H1 (cell line): ENCODE measurements around the gene POLG. TPM values are rescaled to one million over a fixed set of nuclear protein-coding genes. Genes with fewer than 3 reads are reported as not detected.

ENCODE experiments used
- CTCF ChIA-PET: fragments of 300-600 bp; sonication (Branson Sonifier 250); formaldehyde crosslinking; loops from one replicate; lab custom pipeline; 2021; ENCODE audit not compliant: partially characterized antibody; lab: Charles Lee
- POLR2A ChIA-PET: fragments of 300-600 bp; sonication (Branson Sonifier 250); formaldehyde crosslinking; loops from one replicate; lab custom pipeline; 2021; ENCODE audit warnings: inconsistent platforms; ENCODE audit not compliant: partially characterized antibody; lab: Charles Lee
- DNase-seq, 2 experiments: peaks; one replicate each; pipeline versions ENCODE4 v3.0.0 to v3.0.0-alpha.2; 2010 to 2022; ENCODE audit warnings: low spot score in 2 of 2, low read depth in 1 of 2, mixed read lengths in 1 of 2
- FAIRE-seq: peaks from 2 replicates; lab custom pipeline; 2011; peaks lifted over from hg19 to GRCh38; lab: Jason Lieb, UNC
- H2AFZ ChIP-seq: 2 replicates; pipeline ENCODE4 v1.8.1; 2012; ENCODE audit warnings: low read length, inconsistent platforms
- H2AK5ac ChIP-seq: 2 replicates; pipeline ENCODE4 v1.6.1; 2013; ENCODE audit warnings: low read depth, low read length
- H2BK120ac ChIP-seq: replicated peaks from 2 replicates; pipeline ENCODE3; 2013; ENCODE audit warnings: low read depth, low read length, inconsistent platforms
- H2BK12ac ChIP-seq: 2 replicates; pipeline ENCODE4 v1.6.1; 2013; ENCODE audit warnings: low read depth, low read length
- H2BK15ac ChIP-seq: 2 replicates; pipeline ENCODE4 v1.6.1; 2013; ENCODE audit warnings: low read length
- H2BK20ac ChIP-seq: 2 replicates; pipeline ENCODE4 v1.6.1; 2013; ENCODE audit warnings: low read length
- H2BK5ac ChIP-seq: 2 replicates; pipeline ENCODE4 v1.6.1; 2013; ENCODE audit warnings: low read depth, low read length
- H3K14ac ChIP-seq: 2 replicates; pipeline ENCODE4 v1.6.1; 2013; ENCODE audit warnings: inconsistent platforms; ENCODE audit not compliant: insufficient read length
- H3K18ac ChIP-seq: 2 replicates; pipeline ENCODE4 v1.6.1; 2013; ENCODE audit warnings: low read length; ENCODE audit errors: extremely low read depth
- H3K23ac ChIP-seq: 2 replicates; pipeline ENCODE4 v1.6.1; 2013; ENCODE audit warnings: inconsistent platforms; ENCODE audit not compliant: insufficient read length
- H3K23me2 ChIP-seq: 2 replicates; pipeline ENCODE4 v1.6.1; 2013; ENCODE audit warnings: low read depth, low read length
- H3K27ac ChIP-seq: 2 replicates; pipeline ENCODE4 v1.6.1; 2011; ENCODE audit warnings: low read depth, low read length, inconsistent platforms
- H3K27me3 ChIP-seq, 4 experiments: replicated peaks in 1 of 4; 1 replicate in 1 of 4; 2 replicates in 3 of 4; pipeline versions ENCODE4 v1.6.1 to v1.8.1; 2011 to 2013; ENCODE audit warnings: low read length in 3 of 4, mild to moderate bottlenecking in 3 of 4, inconsistent platforms in 2 of 4, mixed read lengths in 2 of 4, moderate library complexity in 1 of 4; ENCODE audit not compliant: control insufficient read depth in 3 of 4, insufficient read depth in 3 of 4; ENCODE audit errors: extremely low read depth in 1 of 4
- H3K36me3 ChIP-seq, 4 experiments: 2 replicates each; pipeline versions ENCODE4 v1.6.1 to v1.8.1; 2011 to 2013; ENCODE audit warnings: mild to moderate bottlenecking in 4 of 4, low read length in 3 of 4, moderate library complexity in 2 of 4, control low read depth in 1 of 4, inconsistent platforms in 1 of 4; ENCODE audit not compliant: insufficient read depth in 4 of 4, control insufficient read depth in 2 of 4
- H3K4ac ChIP-seq: replicated peaks from 2 replicates; pipeline ENCODE3; 2013; ENCODE audit warnings: low read length, low read depth, mixed read lengths, inconsistent platforms; ENCODE audit not compliant: insufficient read length
- H3K4me1 ChIP-seq, 4 experiments: replicated peaks in 1 of 4; 1 replicate in 1 of 4; 2 replicates in 3 of 4; pipeline versions ENCODE4 v1.6.1 to v1.8.1; 2011 to 2013; ENCODE audit warnings: low read length in 3 of 4, inconsistent platforms in 2 of 4, mixed read lengths in 1 of 4; ENCODE audit not compliant: insufficient read depth in 4 of 4, control insufficient read depth in 3 of 4
- H3K4me2 ChIP-seq, 2 experiments: 2 replicates each; pipeline versions ENCODE4 v1.6.1 to v1.8.1; 2011 to 2013; ENCODE audit warnings: low read depth in 2 of 2, low read length in 2 of 2, control low read depth in 1 of 2, inconsistent platforms in 1 of 2, mild to moderate bottlenecking in 1 of 2; ENCODE audit not compliant: insufficient read depth in 1 of 2
- H3K4me3 ChIP-seq, 4 experiments: fragments of 200-600, 300-600 bp in 1 of 4; sonication (generic), shearing (Covaris generic), sonication (Bioruptor Twin) in 1 of 4; 2 replicates each; pipeline versions ENCODE4 v1.5.1 to v1.8.1; 2011 to 2016; ENCODE audit warnings: low read length in 4 of 4, low read depth in 3 of 4, control low read depth in 2 of 4, inconsistent platforms in 2 of 4, mild to moderate bottlenecking in 2 of 4, mixed read lengths in 1 of 4, moderate library complexity in 1 of 4; ENCODE audit not compliant: insufficient read depth in 2 of 4; ENCODE audit errors: extremely low read depth in 1 of 4
- H3K56ac ChIP-seq: replicated peaks from 2 replicates; pipeline ENCODE3; 2013; ENCODE audit warnings: low read depth, mild to moderate bottlenecking, mixed read lengths, low read length, inconsistent platforms; ENCODE audit not compliant: insufficient read length
- H3K79me1 ChIP-seq: 2 replicates; pipeline ENCODE4 v1.6.1; 2013; ENCODE audit warnings: low read depth, low read length, control low read depth
- H3K79me2 ChIP-seq, 2 experiments: 2 replicates each; pipeline versions ENCODE4 v1.6.1 to v1.8.1; 2012 to 2013; ENCODE audit warnings: low read length in 2 of 2, mild to moderate bottlenecking in 2 of 2, inconsistent platforms in 1 of 2; ENCODE audit not compliant: insufficient read depth in 2 of 2, control insufficient read depth in 1 of 2
- H3K9ac ChIP-seq, 4 experiments: replicated peaks in 1 of 4; 1 replicate in 1 of 4; 2 replicates in 3 of 4; pipeline versions ENCODE4 v1.6.1 to v1.8.1; 2011 to 2013; ENCODE audit warnings: low read depth in 3 of 4, low read length in 3 of 4, control low read depth in 2 of 4, mild to moderate bottlenecking in 2 of 4, moderate library complexity in 2 of 4, inconsistent platforms in 1 of 4; ENCODE audit errors: extremely low read depth in 1 of 4
- H3K9me3 ChIP-seq, 2 experiments: 2 replicates each; pipeline versions ENCODE4 v1.6.1 to v1.8.1; 2012 to 2013; ENCODE audit warnings: mild to moderate bottlenecking in 2 of 2, moderate library complexity in 2 of 2, control low read depth in 1 of 2, inconsistent platforms in 1 of 2, low read depth in 1 of 2, low read length in 1 of 2, mixed read lengths in 1 of 2; ENCODE audit not compliant: insufficient read depth in 2 of 2
- H4K20me1 ChIP-seq, 2 experiments: replicated peaks in 1 of 2; 2 replicates each; pipeline versions ENCODE3 to v1.8.1; 2011 to 2013; ENCODE audit warnings: inconsistent platforms in 2 of 2, low read length in 2 of 2, mild to moderate bottlenecking in 1 of 2; ENCODE audit not compliant: insufficient read depth in 2 of 2, control insufficient read depth in 1 of 2
- H4K5ac ChIP-seq: 2 replicates; pipeline ENCODE4 v1.6.1; 2013; ENCODE audit warnings: low read length, low read depth, mixed read lengths, inconsistent platforms; ENCODE audit not compliant: insufficient read length
- H4K8ac ChIP-seq: 2 replicates; pipeline ENCODE4 v1.8.0; 2013; ENCODE audit warnings: mild to moderate bottlenecking, moderate library complexity, low read length, inconsistent platforms; ENCODE audit not compliant: insufficient read depth; ENCODE audit errors: extremely low read depth
- H4K91ac ChIP-seq: replicated peaks from 2 replicates; pipeline ENCODE3; 2013; ENCODE audit warnings: low read length, mixed read lengths, inconsistent platforms; ENCODE audit not compliant: insufficient read length
- WGBS, 2 experiments: shearing (Covaris generic) in 1 of 2; methylation state at CpG; one replicate each; pipeline versions ENCODE4 v1.1.6 to v1.1.7; 2013 to 2015; ENCODE audit warnings: low lambda C conversion rate in 2 of 2, mixed read lengths in 2 of 2, inconsistent platforms in 1 of 2, low coverage in 1 of 2, missing lambda C conversion rate in 1 of 2; ENCODE audit not compliant: insufficient replicate concordance in 2 of 2, insufficient coverage in 1 of 2, insufficient read length in 1 of 2; ENCODE audit errors: extremely low coverage in 1 of 2, missing lambda C conversion rate in 1 of 2; 5-methylcytosine and 5-hydroxymethylcytosine counted together
- polyA plus RNA-seq, 7 experiments: library from polyadenylated mRNA; depleted of rRNA in 3 of 7; stranded (reverse) in 5 of 7; unstranded in 2 of 7; fragments of >200 nt in 5 of 7; fragments of 200-250 nt in 2 of 7; gene quantifications; 1 replicate in 5 of 7; 2 replicates in 1 of 7; 4 replicates in 1 of 7; pipeline versions ENCODE4 v1.2.1 to v1.2.3, GENCODE V29; 2011 to 2013; ENCODE audit warnings: missing spikeins in 2 of 7, mixed read lengths in 2 of 7
- total RNA-seq: library from RNA; stranded (reverse); fragmentation: NEBNext Ultra II Directional; extraction: Animal tissue kit (Norgen Biotek cat#: 25700); gene quantifications from 2 replicates; pipeline ENCODE4 v1.2.1, GENCODE V29; 2021

POLG gene
- total and polyA plus RNA-seq, 2 of the 8 experiments (the other 6 are each of a cell fraction or from before 2014, with no cell fraction given), result 14.8 to 52.3 TPM

DNA sequence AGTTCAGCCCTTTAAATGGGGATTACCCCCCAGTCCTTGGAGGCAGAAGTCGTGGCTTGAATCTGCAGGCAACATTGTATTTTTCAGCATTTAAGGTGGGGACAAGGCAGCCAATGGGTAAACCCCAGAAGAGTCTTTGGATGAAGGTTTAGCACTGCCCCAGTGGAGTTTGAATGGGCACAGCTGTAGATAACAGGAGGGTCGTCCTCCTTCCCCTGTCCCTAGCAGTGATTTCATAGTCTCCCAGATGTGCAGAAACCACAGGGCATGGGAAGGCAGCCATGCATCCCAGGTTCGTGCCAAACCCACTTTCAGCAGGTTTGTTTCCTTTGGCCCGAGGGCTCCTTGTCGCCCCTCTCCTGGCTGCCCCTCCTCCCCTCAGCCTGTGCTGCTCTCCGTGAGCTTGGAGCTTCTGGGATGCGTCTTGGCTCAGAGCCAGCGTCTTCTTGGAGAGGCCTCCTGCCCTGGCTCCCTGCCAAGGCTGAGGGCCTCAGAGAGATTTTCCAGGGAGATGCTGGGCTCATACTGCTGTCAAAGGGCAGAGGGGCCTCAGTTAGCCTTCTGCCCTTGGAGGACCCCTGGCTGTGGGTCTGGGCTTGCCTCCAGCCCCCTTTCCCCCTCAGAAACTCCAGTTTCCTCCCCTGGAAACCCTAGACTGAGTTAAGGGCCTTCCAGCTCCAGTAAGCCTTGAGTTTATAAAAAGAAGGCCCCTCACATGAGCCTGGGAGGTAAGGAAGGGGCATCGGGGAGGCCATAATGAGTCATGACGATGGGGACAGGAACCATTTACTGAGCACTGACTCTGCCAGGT is 48.9 kb upstream of the POLG start:
- FAIRE-seq (no peak), DNase-seq (no peak)
- Histone ChIP-seq H3K56ac (no peak overlapping the region), H4K20me1 (no peaks in the 10 kb centered on the region), H3K79me1 (no peaks in the 10 kb centered on the region), H2BK5ac (no peak overlapping the region), H3K9ac (no peak overlapping the region), H3K23me2 (peaks cover 7% of the 10 kb centered on the region; the same call in 1 of the 2 replicates), H3K14ac (no peak overlapping the region), H2BK15ac (no peak overlapping the region), H3K27me3 (peaks cover 43 to 93% (median 68%) of the 10 kb centered on the region in 4 experiments), H3K4me3 (no peak overlapping the region), H3K36me3 (peaks cover 0 to 8% (median 0%) of the 10 kb centered on the region in 4 experiments; a peak in 1 of 8 replicates), H3K4me1 (peaks cover 16 to 35% (median 23%) of the 10 kb centered on the region in 4 experiments), H3K79me2 (no peaks in the 10 kb centered on the region), H3K27ac (no peak overlapping the region), H3K9me3 (no peaks in the 10 kb centered on the region), H2BK120ac (no peak overlapping the region), H4K91ac (no peak overlapping the region), H2BK12ac (0 out of 2 replicates have a peak overlapping the region, but pooled peaks have one; percentile 43), H4K8ac (no peak overlapping the region), H3K18ac (peak overlapping the region; percentile 11; the same call in 1 of the 2 replicates), H3K4ac (no peak overlapping the region), H4K5ac (no peak overlapping the region), H2AK5ac (peak overlapping the region; percentile 29; the same call in 1 of the 2 replicates), H2AFZ (no peak overlapping the region), H2BK20ac (no peak overlapping the region), H3K4me2 (peak overlapping the region; percentile 24 to 31; a peak in 2 of 4 replicates), H3K23ac (no peak overlapping the region)
- ChIA-PET POLR2A (interaction anchor here (1.7 to 1.8 kb wide), 2 partner anchors 12 to 15 kb away, joined by 4 to 6 read pairs; no protein-coding TSS in a partner anchor), CTCF (interaction anchor here (0.6 to 15.5 kb wide), 3 partner anchors 34 to 89 kb away, joined by 4 to 145 read pairs (median 6); no protein-coding TSS in a partner anchor)
- WGBS, 2 experiments, result 47% methylated on average over 10 of the region's 10 CpGs; no CpG with 5 or more reads in 1 of the 2 experiments
